Measurements from ENCODE around the gene ARL4C. TPM values are rescaled to one million over a fixed set of nuclear protein-coding genes. Genes with fewer than 3 reads are reported as not detected.
"Not testable (repeated sequence)": the region's sequence is repeated elsewhere in the genome, so short reads cannot be mapped to it uniquely, and the experiment has no call there.

Gene ARL4C
- total RNA-seq, 1 donor from 2014 or later = 20.9 TPM

- H3K27me3 Mint-ChIP-seq = no peaks in the 10 kb centered on the region
- H3K4me3 Mint-ChIP-seq = no peak overlapping the region
These were observed 34.5 kb downstream of the ARL4C start for GRCh38 chr2:234462218-234462992.

GRCh38 chr2:234459401-234460009, 37.4 kb downstream of the ARL4C start:
- intact Hi-C loops (cut with micrococcal nuclease) = no loop called here
- ChIA-PET POLR2A (interaction anchor here (0.9 to 1.1 kb wide), 2 partner anchors 13 kb away, joined by 4 read pairs; no protein-coding TSS in a partner anchor), CTCF (interaction anchor here (1.0 kb wide), 1 partner anchor 324 kb away, joined by 3 read pairs; no protein-coding TSS in a partner anchor)
- no peaks in the 10 kb centered on the region for H3K27me3 Mint-ChIP-seq
- H3K9me3 Mint-ChIP-seq = peaks cover 4% of the 10 kb centered on the region
- H3K4me3 Mint-ChIP-seq = no peak overlapping the region
- ATAC-seq (ENCODE audit: low read depth) = no peak
- TF ChIP-seq, protein P1, sequence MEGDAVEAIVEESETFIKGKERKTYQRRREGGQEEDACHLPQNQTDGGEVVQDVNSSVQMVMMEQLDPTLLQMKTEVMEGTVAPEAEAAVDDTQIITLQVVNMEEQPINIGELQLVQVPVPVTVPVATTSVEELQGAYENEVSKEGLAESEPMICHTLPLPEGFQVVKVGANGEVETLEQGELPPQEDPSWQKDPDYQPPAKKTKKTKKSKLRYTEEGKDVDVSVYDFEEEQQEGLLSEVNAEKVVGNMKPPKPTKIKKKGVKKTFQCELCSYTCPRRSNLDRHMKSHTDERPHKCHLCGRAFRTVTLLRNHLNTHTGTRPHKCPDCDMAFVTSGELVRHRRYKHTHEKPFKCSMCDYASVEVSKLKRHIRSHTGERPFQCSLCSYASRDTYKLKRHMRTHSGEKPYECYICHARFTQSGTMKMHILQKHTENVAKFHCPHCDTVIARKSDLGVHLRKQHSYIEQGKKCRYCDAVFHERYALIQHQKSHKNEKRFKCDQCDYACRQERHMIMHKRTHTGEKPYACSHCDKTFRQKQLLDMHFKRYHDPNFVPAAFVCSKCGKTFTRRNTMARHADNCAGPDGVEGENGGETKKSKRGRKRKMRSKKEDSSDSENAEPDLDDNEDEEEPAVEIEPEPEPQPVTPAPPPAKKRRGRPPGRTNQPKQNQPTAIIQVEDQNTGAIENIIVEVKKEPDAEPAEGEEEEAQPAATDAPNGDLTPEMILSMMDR (IDR thresholded peaks at IDR 0.05) = no peak
- peaks cover 3% of the 10 kb centered on the region for H3K36me3 Mint-ChIP-seq (ENCODE audit: low read depth)
- no peak for DNase-seq
- no peak overlapping the region for H3K27ac Mint-ChIP-seq
- peaks cover 26% of the 10 kb centered on the region for H3K4me1 Mint-ChIP-seq

More at GRCh38 chr2:234462218-234462992, 34.5 kb downstream of the ARL4C start:
- H3K9me3 Mint-ChIP-seq = peaks cover 4% of the 10 kb centered on the region
- intact Hi-C loops (cut with micrococcal nuclease) = no loop called here
- ChIA-PET CTCF (no interaction called here), POLR2A (interaction anchor here (0.7 kb wide), 1 partner anchor 1374 kb away, joined by 6 read pairs; no protein-coding TSS in a partner anchor)
- H3K4me1 Mint-ChIP-seq = peaks cover 8% of the 10 kb centered on the region
- DNase-seq (no peak), ATAC-seq (ENCODE audit: low read depth) (no peak)
- H3K27ac Mint-ChIP-seq = no peak overlapping the region
- peaks cover 3% of the 10 kb centered on the region for H3K36me3 Mint-ChIP-seq (ENCODE audit: low read depth)
- TF ChIP-seq, protein P1 (IDR thresholded peaks at IDR 0.05) = no peak

- Mint-ChIP-seq H3K27me3 (no peaks in the 10 kb centered on the region), H3K4me3 (no peak overlapping the region), H3K9me3 (peaks cover 4% of the 10 kb centered on the region), H3K4me1 (peaks cover 37% of the 10 kb centered on the region), H3K36me3 (ENCODE audit: low read depth) (peaks cover 3% of the 10 kb centered on the region), H3K27ac (no peak overlapping the region)
- TF ChIP-seq, protein P1 (IDR thresholded peaks at IDR 0.05) = no peak
- no peak for ATAC-seq (ENCODE audit: low read depth)
- intact Hi-C loops (cut with micrococcal nuclease) = no loop called here
- CTCF ChIA-PET = interaction anchor here (1.0 kb wide), 1 partner anchor 323 kb away, joined by 3 read pairs; no protein-coding TSS in a partner anchor
- POLR2A ChIA-PET = interaction anchor here (1.1 kb wide), 1 partner anchor 12 kb away, joined by 4 read pairs; no protein-coding TSS in a partner anchor
- DNase-seq = no peak
These were observed 38.4 kb downstream of the ARL4C start for GRCh38 chr2:234458466-234458865.

- Mint-ChIP-seq H3K27me3 (no peaks in the 10 kb centered on the region), H3K9me3 (peaks cover 4% of the 10 kb centered on the region), H3K36me3 (ENCODE audit: low read depth) (peaks cover 3% of the 10 kb centered on the region), H3K4me3 (no peak overlapping the region), H3K4me1 (peaks cover 47% of the 10 kb centered on the region), H3K27ac (no peak overlapping the region)
- TF ChIP-seq, protein P1 (IDR thresholded peaks at IDR 0.05) = no peak
- ATAC-seq (ENCODE audit: low read depth) (no peak), DNase-seq (no peak)
- POLR2A ChIA-PET = interaction anchor here (1.2 kb wide), 1 partner anchor 11 kb away, joined by 3 read pairs; no protein-coding TSS in a partner anchor
- intact Hi-C loops (cut with micrococcal nuclease) = no loop called here
- CTCF ChIA-PET = no interaction called here
These were observed 39.5 kb downstream of the ARL4C start for GRCh38 chr2:234457421-234457820.

- peaks cover 61% of the 10 kb centered on the region for H3K4me1 Mint-ChIP-seq
- H3K27ac Mint-ChIP-seq; DNase-seq; H3K36me3 Mint-ChIP-seq (ENCODE audit: low read depth); H3K9me3 Mint-ChIP-seq; H3K27me3 Mint-ChIP-seq; H3K4me3 Mint-ChIP-seq; ATAC-seq (ENCODE audit: low read depth): not testable (repeated sequence)
- ChIA-PET POLR2A (interaction anchor here (0.8 to 2.4 kb wide), 6 partner anchors 9 to 41 kb away, joined by 3 to 10 read pairs (median 4); partner anchors contain the start of gene ARL4C), CTCF (interaction anchor here (1.1 kb wide), 1 partner anchor 59 kb away, joined by 3 read pairs; no protein-coding TSS in a partner anchor)
- intact Hi-C loops (cut with micrococcal nuclease) = loop anchor here (2.0 kb wide), 1 partner anchor 28 kb away; no protein-coding TSS in a partner anchor
These were observed 41.6 kb downstream of the ARL4C start for GRCh38 chr2:234455246-234455645.

Measured in activated B cell treated with CpG ODN at 0.5 μM for 24 hours (primary cell).